Breast epithelium (tissue), 3 donors: Measurements from ENCODE around the gene RAP1GAP2.

Experiments
- POLR2A ChIP-seq: fragments of 450-650 bp; IDR thresholded peaks from one replicate; pipeline ENCODE4 v1.6.1; 2016; ENCODE audit warnings: antibody characterized with exemption, mild to moderate bottlenecking, moderate library complexity
- POLR2AphosphoS5 ChIP-seq, 3 donors: sonication (generic); formaldehyde crosslinking; IDR thresholded peaks; one replicate each; pipeline ENCODE4 v1.6.1; 2017; ENCODE audit warnings: antibody characterized with exemption in 3 of 3
- TF ChIP-seq, protein P1 (sequence below), 3 donors: fragments of 450-650 bp; IDR thresholded peaks; one replicate each; pipeline ENCODE4 v1.5.1; 2016 to 2017; ENCODE audit warnings: antibody characterized with exemption in 3 of 3, mild to moderate bottlenecking in 3 of 3, moderate library complexity in 3 of 3

DNA sequence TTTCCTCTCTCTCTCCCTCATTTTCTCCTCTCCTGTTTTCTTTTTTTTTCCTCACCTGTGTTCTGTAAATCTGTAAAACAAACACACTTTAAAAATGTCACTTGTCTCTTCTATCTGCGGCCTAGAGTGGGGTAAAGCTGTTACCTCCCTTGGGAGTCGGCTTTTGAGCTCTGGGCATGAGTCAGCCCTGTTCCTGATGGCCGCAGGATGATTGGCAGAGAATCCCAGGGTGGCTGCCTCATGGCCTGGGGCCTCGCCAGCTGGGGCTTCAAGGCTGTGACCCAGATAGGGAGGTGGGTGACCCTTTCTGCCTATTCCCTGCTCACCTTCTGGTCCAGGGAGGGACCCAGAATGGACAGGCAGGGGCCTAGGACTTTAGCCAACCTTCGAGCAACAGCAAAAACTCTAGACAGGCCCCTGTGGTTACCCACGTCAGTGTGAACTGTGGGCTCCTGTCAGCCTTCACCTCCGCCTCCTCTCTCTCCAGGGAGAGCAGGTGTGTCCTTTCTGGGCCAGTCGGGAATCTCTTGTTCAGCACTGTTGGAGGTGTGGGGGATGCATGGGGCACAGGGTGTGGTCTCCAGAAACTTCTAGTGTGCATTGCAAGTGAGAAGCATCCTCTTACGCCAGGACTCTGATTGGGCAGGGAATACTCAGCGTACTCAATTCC, 87.4 kb downstream of the RAP1GAP2 start:
- TF ChIP-seq, protein P1, sequence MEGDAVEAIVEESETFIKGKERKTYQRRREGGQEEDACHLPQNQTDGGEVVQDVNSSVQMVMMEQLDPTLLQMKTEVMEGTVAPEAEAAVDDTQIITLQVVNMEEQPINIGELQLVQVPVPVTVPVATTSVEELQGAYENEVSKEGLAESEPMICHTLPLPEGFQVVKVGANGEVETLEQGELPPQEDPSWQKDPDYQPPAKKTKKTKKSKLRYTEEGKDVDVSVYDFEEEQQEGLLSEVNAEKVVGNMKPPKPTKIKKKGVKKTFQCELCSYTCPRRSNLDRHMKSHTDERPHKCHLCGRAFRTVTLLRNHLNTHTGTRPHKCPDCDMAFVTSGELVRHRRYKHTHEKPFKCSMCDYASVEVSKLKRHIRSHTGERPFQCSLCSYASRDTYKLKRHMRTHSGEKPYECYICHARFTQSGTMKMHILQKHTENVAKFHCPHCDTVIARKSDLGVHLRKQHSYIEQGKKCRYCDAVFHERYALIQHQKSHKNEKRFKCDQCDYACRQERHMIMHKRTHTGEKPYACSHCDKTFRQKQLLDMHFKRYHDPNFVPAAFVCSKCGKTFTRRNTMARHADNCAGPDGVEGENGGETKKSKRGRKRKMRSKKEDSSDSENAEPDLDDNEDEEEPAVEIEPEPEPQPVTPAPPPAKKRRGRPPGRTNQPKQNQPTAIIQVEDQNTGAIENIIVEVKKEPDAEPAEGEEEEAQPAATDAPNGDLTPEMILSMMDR (IDR thresholded peaks at IDR 0.05), result no peak
- no peak for TF ChIP-seq POLR2A
- no peak for TF ChIP-seq POLR2AphosphoS5 (IDR thresholded peaks at IDR 0.05)
